GM18498 (cell line): Measurements from ENCODE around the gene DDB1.
"Not testable (repeated sequence)": the region's sequence is repeated elsewhere in the genome, so short reads cannot be mapped to it uniquely, and the experiment has no call there.

Experiments
- ATAC-seq: cut with Tn5 transposase; IDR thresholded peaks from one replicate; pipeline ENCODE4 v1.9.1; 2021; ENCODE audit warnings: mild to moderate bottlenecking, moderate library complexity; ENCODE audit not compliant: unreplicated experiment

DDB1 gene

GRCh38 chr11:61273178-61274078 lies 59.5 kb downstream of the DDB1 start:
- ATAC-seq: no peak

GRCh38 chr11:61272731-61273130 lies 60.2 kb downstream of the DDB1 start:
- no peak for ATAC-seq

GRCh38 chr11:61270354-61271076 lies 62.4 kb downstream of the DDB1 start:
- no peak for ATAC-seq

GRCh38 chr11:61268588-61269250 lies 64.2 kb downstream of the DDB1 start:
- ATAC-seq: no peak

- ATAC-seq: no peak
Observed at GRCh38 chr11:61267437-61267841, 65.5 kb downstream of the DDB1 start.

- ATAC-seq: no peak
Observed at GRCh38 chr11:61266602-61267001, 66.3 kb downstream of the DDB1 start.

- no peak for ATAC-seq
Observed at GRCh38 chr11:61265357-61265756, 67.5 kb downstream of the DDB1 start.

GRCh38 chr11:61264795-61265194 lies 68.1 kb downstream of the DDB1 start:
- ATAC-seq: no peak

GRCh38 chr11:61264371-61264770 lies 68.5 kb downstream of the DDB1 start:
- ATAC-seq: no peak

GRCh38 chr11:61259363-61259762 lies 73.5 kb downstream of the DDB1 start:
- no peak for ATAC-seq

GRCh38 chr11:61258546-61258945 lies 74.4 kb downstream of the DDB1 start:
- no peak for ATAC-seq

- ATAC-seq: no peak
Observed at GRCh38 chr11:61256710-61257482, 76.0 kb downstream of the DDB1 start.

GRCh38 chr11:61254403-61255025 lies 78.4 kb downstream of the DDB1 start:
- peak; percentile 60 for ATAC-seq

GRCh38 chr11:61252332-61252731 lies 80.6 kb downstream of the DDB1 start:
- not testable (repeated sequence) for ATAC-seq

GRCh38 chr11:61250796-61251765 lies 81.8 kb downstream of the DDB1 start:
- not testable (repeated sequence) for ATAC-seq
